Measurements from ENCODE around the gene RASL10B. TPM values are rescaled to one million over a fixed set of nuclear protein-coding genes. Genes with fewer than 3 reads are reported as not detected.
"Not testable (repeated sequence)": the region's sequence is repeated elsewhere in the genome, so short reads cannot be mapped to it uniquely, and the experiment has no call there.

Gene RASL10B
- total RNA-seq, 1 donor from 2014 or later, result 31.7 TPM

GRCh38 chr17:35747540-35748017 lies 16.1 kb downstream of the RASL10B start:
- Mint-ChIP-seq H3K36me3 (ENCODE audit: low read depth) (no peaks in the 10 kb centered on the region), H3K27ac (ENCODE audit: unreplicated experiment) (no peak overlapping the region), H3K4me1 (peaks cover 8% of the 10 kb centered on the region), H3K9me3 (no peaks in the 10 kb centered on the region), H3K4me3 (peak overlapping the region; percentile 56), H3K27me3 (ENCODE audit: low read depth) (peaks cover 50% of the 10 kb centered on the region)
- peak; percentile 89 for TF ChIP-seq CTCF (conservative IDR thresholded peaks at IDR 0.05)
- DNase-seq (ENCODE audit: low read depth, low spot score), result peak; percentile 84

- no peak for TF ChIP-seq CTCF (conservative IDR thresholded peaks at IDR 0.05)
- Mint-ChIP-seq H3K36me3 (ENCODE audit: low read depth) (no peaks in the 10 kb centered on the region), H3K27ac (ENCODE audit: unreplicated experiment) (no peak overlapping the region), H3K9me3 (no peaks in the 10 kb centered on the region), H3K27me3 (ENCODE audit: low read depth) (peaks cover 45% of the 10 kb centered on the region), H3K4me1 (peaks cover 8% of the 10 kb centered on the region), H3K4me3 (no peak overlapping the region)
- no peak for DNase-seq (ENCODE audit: low read depth, low spot score)
Observed at GRCh38 chr17:35748341-35748841, 17.0 kb downstream of the RASL10B start.

- no peak overlapping the region for H3K4me3 Mint-ChIP-seq
- no peaks in the 10 kb centered on the region for H3K36me3 Mint-ChIP-seq (ENCODE audit: low read depth)
Observed at GRCh38 chr17:35748979-35749378, 17.5 kb downstream of the RASL10B start.

DNA sequence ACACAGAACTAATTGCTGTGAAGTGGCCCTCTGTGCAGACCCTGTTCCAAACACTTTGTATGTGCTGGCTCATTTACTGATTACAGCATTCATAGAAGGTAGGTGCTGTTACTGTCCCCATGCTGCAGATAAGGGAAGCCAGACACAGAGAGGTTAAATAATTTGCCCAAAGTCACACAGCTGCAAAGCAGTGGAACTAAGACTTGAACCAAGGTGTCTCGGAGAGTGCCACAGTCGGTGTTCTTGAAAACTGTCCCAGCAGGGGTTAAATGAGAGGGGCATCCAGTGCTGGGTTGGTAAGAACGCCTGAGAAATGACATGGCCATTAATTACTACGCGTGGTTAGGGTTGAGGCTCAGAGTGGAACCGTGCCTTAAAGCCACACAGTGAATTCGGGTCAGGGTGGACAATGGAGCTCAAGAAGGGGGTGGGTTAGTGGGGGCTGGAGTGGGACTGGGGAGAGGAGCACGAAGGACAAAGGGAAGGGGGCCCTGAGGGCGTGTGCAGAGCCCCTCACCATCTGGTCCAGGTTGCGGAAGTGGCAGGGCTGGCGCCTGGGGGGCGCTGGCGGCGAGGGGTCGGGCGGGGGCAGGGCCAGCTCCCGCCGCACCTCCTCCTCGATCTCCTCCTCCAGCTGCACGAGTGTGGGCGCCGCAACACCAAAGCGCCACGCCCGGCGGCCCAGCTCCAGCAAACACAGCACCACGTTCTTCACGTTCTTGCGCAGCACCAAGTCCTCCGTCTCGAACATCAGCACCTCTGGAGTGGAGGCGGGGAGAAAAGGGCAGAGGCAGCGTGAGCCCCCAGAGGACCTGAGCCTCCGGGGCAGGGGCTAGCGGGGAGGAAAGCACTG lies 18.3 kb downstream of the RASL10B start:
- TF ChIP-seq CTCF (conservative IDR thresholded peaks at IDR 0.05), result no peak
- Mint-ChIP-seq H3K9me3 (no peaks in the 10 kb centered on the region), H3K4me1 (peaks cover 8% of the 10 kb centered on the region), H3K27ac (ENCODE audit: unreplicated experiment) (no peak overlapping the region), H3K36me3 (ENCODE audit: low read depth) (no peaks in the 10 kb centered on the region), H3K4me3 (no peak overlapping the region), H3K27me3 (ENCODE audit: low read depth) (peaks cover 33% of the 10 kb centered on the region)
- no peak for DNase-seq (ENCODE audit: low read depth, low spot score)

More at GRCh38 chr17:35748979-35749378, 17.5 kb downstream of the RASL10B start:
- TF ChIP-seq CTCF (conservative IDR thresholded peaks at IDR 0.05), result no peak
- no peak overlapping the region for H3K27ac Mint-ChIP-seq (ENCODE audit: unreplicated experiment)
- no peaks in the 10 kb centered on the region for H3K9me3 Mint-ChIP-seq
- H3K4me1 Mint-ChIP-seq, result peaks cover 8% of the 10 kb centered on the region
- DNase-seq (ENCODE audit: low read depth, low spot score), result no peak
- peaks cover 40% of the 10 kb centered on the region for H3K27me3 Mint-ChIP-seq (ENCODE audit: low read depth)

DNA sequence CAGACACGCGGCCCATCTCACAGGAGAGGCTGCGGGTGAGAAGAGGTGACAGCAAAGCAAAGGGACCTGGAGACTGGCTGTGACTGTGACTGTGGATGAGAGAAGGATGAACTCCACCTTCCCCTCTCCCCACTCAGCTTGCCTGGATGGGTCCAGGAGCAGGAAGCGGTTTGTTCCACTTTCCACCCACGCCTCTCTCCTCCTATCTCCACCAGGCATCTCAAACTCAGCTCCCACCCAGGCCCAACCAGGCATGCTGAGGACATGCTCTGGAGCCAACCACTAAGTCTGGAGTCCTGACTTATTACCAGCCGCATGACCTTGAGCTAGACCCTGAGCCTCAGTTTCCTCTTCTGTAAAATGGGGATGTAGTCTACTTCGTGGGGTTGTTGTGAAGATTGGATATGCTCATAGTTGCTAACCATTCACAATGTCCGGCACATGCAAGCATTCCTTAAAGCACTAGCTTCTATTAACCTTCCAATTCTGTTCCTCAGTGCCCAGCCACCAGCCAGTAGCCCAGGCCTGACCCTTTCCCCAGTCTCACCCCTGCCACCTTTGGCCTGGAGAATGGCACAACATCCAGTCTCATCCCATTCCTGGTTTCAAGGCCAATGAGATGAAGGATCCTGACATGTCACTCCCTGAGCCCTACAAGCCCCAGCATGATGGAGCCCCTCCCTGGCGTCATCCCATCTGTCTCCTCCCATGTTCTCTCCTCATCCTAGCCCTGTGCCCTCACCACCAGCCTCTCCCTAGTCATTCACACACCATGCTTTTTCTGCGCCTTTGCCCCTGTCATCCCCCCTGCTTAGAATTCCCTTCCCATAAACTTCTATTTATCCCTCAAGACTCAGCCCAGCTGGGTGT lies 19.3 kb downstream of the RASL10B start:
- Mint-ChIP-seq H3K27ac (ENCODE audit: unreplicated experiment) (no peak overlapping the region), H3K27me3 (ENCODE audit: low read depth) (peaks cover 32% of the 10 kb centered on the region), H3K4me1 (peaks cover 8% of the 10 kb centered on the region), H3K9me3 (no peaks in the 10 kb centered on the region), H3K4me3 (no peak overlapping the region), H3K36me3 (ENCODE audit: low read depth) (no peaks in the 10 kb centered on the region)
- TF ChIP-seq CTCF (conservative IDR thresholded peaks at IDR 0.05), result no peak
- no peak for DNase-seq (ENCODE audit: low read depth, low spot score)

DNA sequence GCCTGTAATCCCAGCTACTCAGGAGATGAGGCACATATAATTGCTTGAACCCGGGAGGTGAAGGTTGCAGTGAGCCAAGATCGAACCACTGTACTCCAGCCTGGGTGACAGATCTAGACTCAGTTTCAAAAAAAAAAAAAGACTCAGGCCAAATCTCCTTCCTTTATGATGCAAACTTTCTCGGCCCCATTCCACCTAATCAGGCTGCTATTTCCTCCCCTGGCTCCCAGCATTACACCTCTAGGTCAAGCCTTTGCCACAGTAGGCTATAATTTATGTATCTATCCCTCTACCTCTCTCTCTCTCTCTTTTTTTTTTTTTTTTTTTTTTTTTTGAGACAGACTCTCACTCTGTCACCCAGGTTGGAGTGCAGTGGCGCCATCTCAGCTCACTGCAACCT lies 20.1 kb downstream of the RASL10B start:
- not testable (repeated sequence) for H3K4me1 Mint-ChIP-seq; H3K27ac Mint-ChIP-seq (ENCODE audit: unreplicated experiment); H3K4me3 Mint-ChIP-seq; H3K36me3 Mint-ChIP-seq (ENCODE audit: low read depth); H3K9me3 Mint-ChIP-seq; DNase-seq (ENCODE audit: low read depth, low spot score)
- H3K27me3 Mint-ChIP-seq (ENCODE audit: low read depth), result peaks cover 32% of the 10 kb centered on the region
